Measurements from ENCODE around the gene KIT. TPM values are rescaled to one million over a fixed set of nuclear protein-coding genes. Genes with fewer than 3 reads are reported as not detected.
A peak's percentile ranks its signal among the peaks of the same experiment; 100 is the strongest.
"Not testable (repeated sequence)": the region's sequence is repeated elsewhere in the genome, so short reads cannot be mapped to it uniquely, and the experiment has no call there.

Gene KIT
- 7.7 TPM for polyA plus RNA-seq (2012; ENCODE audit: insufficient read depth, insufficient read length)

DNA sequence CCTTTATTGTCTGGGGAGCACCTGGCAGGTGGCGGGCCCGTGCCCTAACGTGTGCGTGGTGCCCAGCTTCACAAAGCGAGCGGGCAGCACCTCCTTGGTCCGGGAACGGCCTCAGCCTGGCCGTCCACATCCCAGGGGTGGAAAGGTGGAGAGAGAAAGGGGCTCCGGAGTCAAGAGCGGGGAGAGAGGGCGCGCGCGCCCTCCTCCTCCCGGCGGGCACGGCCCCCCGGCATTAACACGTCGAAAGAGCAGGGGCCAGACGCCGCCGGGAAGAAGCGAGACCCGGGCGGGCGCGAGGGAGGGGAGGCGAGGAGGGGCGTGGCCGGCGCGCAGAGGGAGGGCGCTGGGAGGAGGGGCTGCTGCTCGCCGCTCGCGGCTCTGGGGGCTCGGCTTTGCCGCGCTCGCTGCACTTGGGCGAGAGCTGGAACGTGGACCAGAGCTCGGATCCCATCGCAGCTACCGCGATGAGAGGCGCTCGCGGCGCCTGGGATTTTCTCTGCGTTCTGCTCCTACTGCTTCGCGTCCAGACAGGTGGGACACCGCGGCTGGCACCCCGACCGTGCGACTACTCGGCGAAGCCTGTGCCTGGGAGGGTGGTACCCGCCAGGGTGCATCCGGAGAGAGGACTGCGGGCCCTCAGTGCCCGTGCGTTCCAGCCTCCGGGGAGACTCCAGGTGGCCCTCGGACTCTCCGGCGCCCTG lies at the start of gene KIT:
Gene KIT (plus strand): TSS at position 407 of the 701 bp plus-strand sequence. CDS start 58 bp downstream, at position 465.
- no peak for DNase-seq (ENCODE audit: low read depth, low spot score)

DNA sequence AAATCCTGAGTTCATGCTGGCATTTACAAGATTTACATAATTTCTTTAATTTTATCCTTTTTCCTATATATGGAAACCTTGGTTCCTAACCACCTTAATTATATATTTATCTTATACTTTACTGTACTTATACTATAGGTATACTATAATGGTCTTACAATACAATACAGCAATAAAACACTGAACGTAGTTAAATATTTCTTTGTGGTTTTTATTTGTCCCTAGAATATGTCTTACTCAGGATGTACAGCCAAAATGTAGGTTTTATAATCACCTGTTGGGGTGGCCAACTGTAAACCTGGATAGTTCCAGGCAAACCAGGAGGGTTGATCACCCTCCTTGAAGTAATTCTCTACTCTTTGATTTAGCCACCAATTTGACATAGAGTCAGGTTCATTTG lies 48.4 kb upstream of the KIT start:
- no peak for DNase-seq (ENCODE audit: low read depth, low spot score)
- no peak overlapping the region for H3K4me3 ChIP-seq (ENCODE audit: low read length)

More for the DNA sequence above, at the start of gene KIT:
- H3K4me3 ChIP-seq (ENCODE audit: low read length) = peak within 1 kb of the TSS; percentile 38

DNA sequence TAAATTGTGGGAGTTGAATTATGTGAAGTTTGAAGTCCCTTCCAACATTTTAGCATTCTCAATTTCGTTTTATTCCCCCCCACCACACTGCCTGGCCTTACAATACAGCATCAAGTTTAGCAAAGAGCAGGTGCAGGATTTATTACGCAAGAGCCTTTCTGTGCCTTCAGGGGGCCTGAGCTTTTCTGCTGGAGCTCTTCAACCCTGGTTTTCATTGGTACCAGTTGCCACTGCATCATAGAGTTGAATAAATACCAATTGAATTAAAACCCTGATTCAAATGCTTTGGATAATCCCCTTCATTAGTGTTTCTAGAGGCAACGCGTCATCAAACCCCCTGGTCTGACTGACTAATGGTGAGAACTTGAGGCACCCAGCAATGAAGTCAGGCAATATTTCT lies 43.6 kb upstream of the KIT start:
- no peak for DNase-seq (ENCODE audit: low read depth, low spot score)
- no peak overlapping the region for H3K4me3 ChIP-seq (ENCODE audit: low read length)

DNA sequence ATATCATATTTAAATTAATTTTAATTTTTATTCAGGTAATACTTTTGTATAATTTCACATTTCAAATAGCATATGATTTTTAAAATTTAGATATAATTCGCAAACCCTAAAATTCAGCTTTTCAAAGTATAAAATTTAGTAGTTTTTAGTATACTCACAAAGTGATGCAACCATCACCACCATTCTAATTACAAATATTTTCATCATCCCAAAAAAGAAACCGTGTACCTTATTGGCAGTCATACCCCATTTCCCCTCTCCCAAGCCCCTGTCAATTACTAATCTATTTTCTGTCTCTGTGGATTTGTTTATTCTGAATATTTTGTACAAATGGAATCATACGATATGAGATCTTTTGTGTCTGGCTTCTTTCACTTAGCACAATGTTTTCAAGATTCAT lies 37.0 kb upstream of the KIT start:
- no peak overlapping the region for H3K4me3 ChIP-seq (ENCODE audit: low read length)
- no peak for DNase-seq (ENCODE audit: low read depth, low spot score)

DNA sequence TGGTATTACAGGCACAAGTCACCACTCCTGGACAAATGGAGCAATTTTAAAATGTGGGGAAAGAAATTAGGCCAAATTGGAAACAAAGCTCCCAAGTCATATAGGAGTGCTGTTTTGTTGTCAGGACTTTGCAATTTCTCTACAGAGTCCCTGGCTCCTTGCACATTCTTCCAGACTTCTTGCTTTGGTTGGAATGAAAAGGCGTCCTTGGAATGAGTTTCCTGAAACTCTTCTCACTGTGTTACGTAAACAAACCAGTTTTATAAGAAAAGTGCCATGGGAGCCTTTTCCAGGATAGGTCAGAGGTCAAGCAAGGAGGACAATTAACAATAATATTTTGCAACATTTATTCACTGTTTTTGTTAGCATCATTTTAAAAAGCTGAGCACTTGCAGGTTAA lies 32.4 kb upstream of the KIT start:
- DNase-seq (ENCODE audit: low read depth, low spot score) = no peak
- H3K4me3 ChIP-seq (ENCODE audit: low read length) = no peak overlapping the region

DNA sequence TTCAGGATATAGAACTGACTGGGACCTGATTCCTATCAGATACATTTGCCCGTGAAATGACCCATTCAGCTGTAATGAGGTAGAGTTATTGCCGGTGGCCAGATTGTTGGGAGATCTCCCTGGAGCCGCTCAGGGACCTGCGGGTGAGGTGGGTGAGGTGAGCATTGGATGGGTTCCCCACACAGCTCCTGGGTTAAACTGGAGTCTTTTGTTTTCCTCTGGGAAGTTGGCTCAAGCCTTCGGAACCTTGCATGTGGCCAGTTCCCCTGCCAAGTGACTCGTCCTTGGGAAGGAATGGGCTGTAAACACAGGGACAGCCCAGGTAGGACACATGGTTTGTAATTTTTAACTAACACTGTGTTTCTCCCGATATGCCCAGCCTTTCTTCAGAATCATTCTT lies 31.6 kb upstream of the KIT start:
- no peak overlapping the region for H3K4me3 ChIP-seq (ENCODE audit: low read length)
- no peak for DNase-seq (ENCODE audit: low read depth, low spot score)

DNA sequence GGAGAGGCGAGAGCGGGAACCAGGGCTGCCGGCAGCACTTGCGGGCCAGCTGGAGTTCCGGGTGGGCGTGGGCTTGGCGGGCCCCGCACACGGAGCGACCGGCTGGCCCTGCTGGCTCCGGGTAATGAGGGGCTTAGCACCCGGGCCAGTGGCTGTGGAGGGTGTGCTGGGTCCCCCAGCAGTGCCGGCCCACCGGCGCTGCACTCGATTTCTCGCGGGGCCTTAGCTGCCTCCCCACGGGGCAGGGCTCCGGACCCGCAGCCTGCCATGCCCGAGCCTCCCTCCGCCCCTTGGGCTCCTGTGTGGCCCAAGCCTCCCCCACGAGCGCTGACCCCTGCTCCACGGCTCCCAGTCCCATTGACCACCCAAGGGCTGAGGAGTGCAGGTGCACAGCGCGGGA lies 25.2 kb upstream of the KIT start:
- no peak overlapping the region for H3K4me3 ChIP-seq (ENCODE audit: low read length)
- DNase-seq (ENCODE audit: low read depth, low spot score) = no peak

DNA sequence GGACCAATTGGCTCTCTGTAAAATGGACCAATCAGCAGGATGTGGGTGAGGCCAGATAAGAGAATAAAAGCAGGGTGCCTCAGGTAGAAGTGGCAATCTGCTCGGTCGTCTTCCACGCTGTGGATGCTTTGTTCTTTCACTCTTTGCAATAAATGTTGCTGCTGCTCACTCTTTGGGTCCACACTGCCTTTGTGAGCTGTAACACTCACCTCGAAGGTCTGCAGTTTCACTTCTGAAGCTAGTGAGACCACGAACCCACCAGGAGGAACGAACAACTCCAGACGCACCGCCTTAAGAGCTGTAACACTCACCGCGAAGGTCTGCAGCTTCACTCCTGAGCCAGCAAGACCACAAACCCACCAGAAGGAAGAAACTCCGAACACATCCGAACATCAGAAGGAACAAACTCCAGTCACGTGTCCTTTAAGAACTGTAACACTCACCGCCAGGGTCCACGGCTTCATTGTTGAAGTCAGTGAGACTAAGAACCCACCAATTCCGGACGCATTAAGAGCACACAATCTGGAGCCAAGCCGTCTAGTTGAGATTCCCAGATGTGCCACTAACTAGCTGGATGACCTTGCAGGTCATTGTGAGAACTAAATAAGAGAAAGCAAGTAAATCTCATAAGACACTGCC lies 24.5 kb upstream of the KIT start:
- DNase-seq (ENCODE audit: low read depth, low spot score) = peak; percentile 17
- peak overlapping the region; percentile 32 for H3K4me3 ChIP-seq (ENCODE audit: low read length)

DNA sequence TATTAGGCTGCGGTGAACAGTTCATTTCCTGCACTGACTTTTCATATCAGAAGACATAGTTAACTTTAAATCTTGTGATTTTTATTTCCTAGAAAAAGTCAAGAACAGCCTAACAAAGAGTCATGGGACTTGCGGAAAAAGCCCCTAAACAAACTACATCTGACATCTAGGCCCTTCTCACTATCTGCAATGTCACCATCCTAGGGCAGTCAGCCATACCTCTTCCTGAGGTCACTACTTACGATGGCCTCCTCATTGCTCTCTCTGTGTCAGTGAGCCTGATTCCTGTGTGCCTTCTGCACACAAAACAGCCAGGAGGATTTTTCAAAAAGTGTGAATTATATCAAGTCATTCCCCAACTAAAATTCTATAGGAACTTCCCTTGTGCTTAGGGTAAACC lies 22.4 kb upstream of the KIT start:
- no peak for DNase-seq (ENCODE audit: low read depth, low spot score)
- H3K4me3 ChIP-seq (ENCODE audit: low read length) = no peak overlapping the region

DNA sequence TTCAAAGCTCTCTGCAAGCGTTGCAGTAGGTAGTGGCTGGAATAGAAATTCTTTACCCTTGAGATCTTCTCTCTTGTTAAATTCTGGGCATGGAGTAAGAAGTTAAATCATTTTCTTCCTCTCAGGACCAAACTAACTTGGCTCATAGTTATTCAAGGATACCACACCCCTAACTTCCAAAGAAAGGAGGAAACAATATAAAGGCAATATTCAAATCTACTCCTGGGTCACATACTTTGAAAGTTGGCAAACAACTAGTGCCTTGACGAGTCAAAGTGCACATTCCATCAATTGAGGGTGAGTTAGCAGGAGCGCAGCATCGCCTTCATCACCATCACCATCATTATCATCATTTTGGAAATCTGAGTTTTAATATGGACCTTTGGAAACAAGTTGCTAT lies 20.4 kb upstream of the KIT start:
- DNase-seq (ENCODE audit: low read depth, low spot score) = no peak
- H3K4me3 ChIP-seq (ENCODE audit: low read length) = no peak overlapping the region

DNA sequence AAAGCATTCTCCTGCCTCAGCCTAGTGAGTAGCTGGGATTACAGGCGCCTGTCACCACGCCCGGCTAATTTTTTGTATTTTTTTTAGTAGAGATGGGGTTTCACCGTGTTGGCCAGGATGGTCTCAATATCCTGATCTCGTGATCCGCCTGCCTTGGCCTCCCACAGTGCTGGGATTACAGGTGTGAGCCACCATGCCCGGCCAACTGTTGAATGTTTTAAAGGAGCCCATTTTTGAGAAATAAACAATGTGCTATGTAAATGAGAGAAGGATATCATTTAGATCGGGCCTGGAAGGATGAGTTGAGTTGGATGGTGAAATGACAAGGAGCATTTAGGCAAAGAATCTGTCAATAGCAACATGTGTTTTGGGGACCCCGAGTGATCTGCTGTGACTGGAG lies 16.7 kb upstream of the KIT start:
- DNase-seq (ENCODE audit: low read depth, low spot score); H3K4me3 ChIP-seq (ENCODE audit: low read length): not testable (repeated sequence)

DNA sequence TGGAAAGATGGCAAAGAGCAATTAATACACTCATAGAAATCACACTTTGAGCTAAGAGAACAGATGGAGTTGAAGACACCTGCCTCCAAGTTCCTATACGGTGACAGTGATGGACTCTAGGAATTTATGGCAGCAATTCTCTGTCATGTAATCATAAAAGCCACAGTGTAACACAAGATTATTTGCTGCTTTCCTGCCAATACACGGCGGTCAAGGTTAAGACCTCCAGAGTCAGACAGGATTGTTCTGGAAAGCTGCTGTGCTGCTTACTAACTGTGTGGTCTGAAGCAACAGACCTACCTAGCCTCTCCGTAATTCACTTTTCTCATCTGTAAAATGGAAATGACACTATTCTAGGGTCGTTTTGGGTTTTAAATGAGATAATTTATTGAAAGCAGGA lies 14.6 kb upstream of the KIT start:
- DNase-seq (ENCODE audit: low read depth, low spot score) = no peak
- H3K4me3 ChIP-seq (ENCODE audit: low read length) = no peak overlapping the region

DNA sequence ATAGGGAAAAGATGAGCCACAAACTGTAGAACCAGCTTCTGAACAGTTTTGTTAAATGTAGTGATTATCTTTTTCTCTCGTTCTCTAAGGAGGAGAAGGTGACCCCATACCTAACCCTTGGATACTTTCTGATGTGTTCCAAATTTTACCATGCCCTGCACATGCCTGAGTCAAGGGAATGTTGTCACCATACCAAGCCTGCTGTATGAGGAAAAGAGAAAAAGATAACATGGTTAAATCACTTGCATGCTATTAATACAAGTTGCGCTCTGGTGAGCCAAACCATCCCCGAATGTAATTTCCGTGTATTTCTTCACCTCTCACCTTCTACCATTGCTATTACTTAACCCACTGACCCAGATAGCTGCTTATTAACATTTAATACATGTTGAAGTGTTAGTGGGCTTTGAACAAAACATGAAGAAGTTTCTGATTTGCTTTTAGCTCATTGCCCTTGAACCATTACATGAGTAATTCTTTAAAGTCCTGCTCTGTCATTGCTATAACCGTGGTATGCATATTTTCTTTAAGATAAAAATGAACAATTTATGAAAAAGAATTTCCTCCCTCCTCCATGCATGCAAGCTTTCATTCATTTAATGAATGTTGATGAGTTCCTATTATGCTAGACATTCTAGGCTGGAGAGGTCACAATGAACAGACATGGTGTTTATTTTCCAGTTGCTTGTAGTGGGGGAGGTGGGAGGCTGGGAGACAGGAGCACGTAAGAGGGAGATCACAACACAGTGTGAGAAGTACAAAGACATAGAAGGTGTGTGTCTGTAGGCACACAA lies 13.6 kb upstream of the KIT start:
- DNase-seq (ENCODE audit: low read depth, low spot score) = no peak
- H3K4me3 ChIP-seq (ENCODE audit: low read length) = no peak overlapping the region

DNA sequence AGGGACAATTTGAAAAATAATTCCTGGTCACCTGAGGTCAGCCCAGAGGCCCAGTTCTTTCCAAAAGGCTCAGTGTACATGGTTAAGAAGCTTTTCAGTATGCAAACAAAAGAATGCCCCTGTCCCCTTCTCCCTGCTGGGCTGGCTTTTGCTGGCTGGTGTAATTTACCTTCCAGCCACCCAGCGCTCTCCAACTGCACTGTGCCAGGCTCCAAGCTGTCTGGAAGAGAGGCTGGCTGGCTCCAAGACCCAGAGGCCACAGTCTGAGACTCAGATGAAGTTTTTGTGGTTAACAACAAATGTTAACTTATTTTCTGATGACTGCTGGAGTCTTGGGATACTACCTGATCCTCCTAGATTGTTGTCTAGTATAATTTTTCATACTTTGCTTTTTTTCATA lies 11.9 kb upstream of the KIT start:
- no peak overlapping the region for H3K4me3 ChIP-seq (ENCODE audit: low read length)
- no peak for DNase-seq (ENCODE audit: low read depth, low spot score)

DNA sequence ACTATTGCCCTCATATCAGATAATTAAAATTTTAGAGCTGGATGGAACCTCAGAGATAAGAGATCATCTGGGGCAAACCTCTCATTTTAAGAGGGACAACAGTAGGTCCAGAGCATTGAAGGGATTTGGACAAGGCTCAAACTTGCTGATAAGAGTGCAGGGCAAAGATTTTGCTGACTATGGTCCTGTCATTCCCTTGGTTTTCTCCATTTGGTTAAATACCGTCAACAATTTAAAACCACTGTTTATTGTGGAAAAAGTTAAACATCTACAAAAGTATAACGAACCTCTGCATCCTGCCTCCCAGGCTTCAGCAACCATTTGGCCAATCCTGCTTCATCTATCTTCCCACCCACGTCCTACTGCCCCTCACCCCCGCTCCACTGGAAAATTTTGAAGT lies 10.7 kb upstream of the KIT start:
- no peak overlapping the region for H3K4me3 ChIP-seq (ENCODE audit: low read length)
- DNase-seq (ENCODE audit: low read depth, low spot score) = no peak

DNA sequence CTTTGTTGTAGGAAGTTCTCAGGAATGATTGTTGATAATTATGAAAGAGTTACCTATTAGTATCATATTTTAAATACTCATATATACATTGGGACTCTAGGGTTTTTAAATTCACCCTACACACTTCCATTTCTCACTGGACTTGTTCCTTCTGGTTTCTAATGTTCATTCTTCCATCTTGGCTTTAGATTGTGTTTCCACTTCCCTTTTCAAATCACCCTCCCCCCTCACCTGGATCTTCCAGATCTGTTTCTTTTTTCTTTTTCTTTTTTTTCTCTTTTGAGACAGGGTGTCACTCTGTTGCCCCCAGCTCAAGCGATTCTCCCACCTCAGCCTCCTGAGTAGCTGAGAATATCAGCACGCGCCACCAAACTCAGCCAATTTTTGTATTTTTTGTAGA lies 6.7 kb upstream of the KIT start:
- DNase-seq (ENCODE audit: low read depth, low spot score) = no peak
- H3K4me3 ChIP-seq (ENCODE audit: low read length) = no peak overlapping the region

DNA sequence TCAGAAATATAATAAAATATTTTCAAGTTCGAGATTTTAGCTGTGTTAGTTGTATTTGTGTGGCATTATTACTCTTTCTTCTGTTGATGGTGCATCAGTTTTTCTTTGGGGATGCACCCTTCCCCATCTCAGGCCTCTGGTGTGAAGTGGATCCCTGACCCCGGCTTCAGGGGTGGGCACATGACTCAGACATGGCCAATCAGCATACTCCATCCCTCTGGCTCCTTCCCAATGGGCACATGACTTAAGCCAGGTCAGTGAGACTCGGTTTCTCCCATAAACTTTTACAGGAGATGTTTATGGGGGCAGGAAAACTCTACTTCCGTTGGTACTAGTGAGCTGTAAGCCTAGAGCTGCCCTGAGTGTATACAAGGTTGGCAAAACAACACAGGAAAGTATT lies 3.0 kb upstream of the KIT start:
- H3K4me3 ChIP-seq (ENCODE audit: low read length) = no peak overlapping the region
- no peak for DNase-seq (ENCODE audit: low read depth, low spot score)

DNA sequence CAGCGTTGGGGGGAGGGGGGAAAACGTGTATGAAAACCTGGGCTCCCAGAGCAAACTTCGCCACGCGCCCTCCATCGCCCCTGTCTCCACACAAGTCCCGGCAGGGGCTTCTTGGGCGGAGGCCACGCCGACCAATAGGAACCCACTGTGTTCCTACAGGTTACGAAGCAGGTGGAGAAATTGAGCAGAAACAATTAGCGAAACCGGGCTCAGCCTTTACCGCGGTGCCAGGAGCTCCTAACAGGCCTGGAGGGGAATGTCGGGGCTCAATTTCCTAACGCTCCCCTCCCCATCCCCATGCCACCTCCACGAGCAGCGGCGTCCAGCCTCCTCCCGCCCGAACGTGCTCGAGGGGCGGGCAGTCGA lies 589 bp upstream of the KIT start:
- H3K4me3 ChIP-seq (ENCODE audit: low read length) = no peak overlapping the region
- no peak for DNase-seq (ENCODE audit: low read depth, low spot score)

DNA sequence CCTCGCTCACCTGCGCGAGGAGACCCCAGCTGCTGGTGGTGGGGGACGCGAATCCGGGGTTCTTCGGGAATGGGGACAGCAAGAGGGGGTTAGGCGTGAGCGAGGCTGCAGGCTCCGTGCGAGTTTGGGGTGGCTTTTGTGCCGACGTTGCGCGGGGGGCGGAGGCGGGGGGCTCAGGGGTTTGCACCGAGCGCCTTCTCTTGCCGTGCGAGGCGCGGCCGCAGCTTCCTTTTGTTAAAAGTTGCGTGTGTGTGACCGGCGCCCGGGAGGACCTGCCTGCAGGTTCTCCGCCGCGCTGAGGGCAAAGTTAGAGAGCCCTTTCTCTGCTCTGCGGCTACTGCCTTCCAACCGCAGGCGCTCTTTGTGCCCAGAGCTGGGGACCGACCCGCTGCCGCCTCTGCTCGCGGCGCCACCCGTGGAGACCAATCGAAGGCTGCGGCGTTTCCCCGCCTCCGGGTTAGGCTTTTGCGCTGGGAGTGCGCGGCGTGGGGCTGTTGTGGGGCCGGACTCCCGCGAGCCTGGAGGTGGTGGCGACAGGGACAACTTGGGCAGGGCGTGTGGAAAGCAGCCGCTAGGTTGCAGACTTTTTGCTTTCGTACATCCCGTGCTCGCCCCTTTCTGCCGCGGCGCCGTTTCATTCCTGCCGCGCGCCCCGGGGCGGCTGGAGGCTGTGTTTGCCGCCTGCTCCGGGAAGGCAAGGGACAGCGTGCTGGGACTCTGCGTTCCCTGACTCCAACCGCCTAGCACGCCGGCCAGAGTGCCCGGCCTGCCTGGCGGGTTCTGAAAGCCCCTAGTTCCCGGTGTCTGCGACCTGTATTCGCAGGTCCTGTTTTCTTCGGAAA lies 716 bp downstream of the KIT start:
- DNase-seq (ENCODE audit: low read depth, low spot score) = no peak
- H3K4me3 ChIP-seq (ENCODE audit: low read length) = peak overlapping the region; percentile 38

DNA sequence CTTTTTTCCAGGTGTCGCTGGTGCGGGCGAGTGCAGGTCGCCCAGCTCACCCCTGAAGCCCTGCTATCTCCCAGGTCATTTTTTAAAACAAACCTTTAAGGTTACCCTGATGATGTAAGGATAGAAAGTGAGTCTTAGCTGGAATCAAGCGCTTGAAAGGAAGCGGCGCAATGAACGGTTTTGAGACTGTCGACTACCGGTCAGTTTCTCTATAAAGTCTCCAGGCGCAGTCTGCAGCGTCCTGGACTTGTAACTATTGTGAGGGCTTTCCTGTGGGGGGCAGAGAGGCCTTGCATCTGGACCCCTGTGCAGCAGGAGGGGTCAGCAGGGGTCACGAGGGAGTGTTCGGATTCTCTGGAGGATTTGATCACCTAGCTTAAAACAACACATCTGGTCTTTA lies 1.6 kb downstream of the KIT start:
- H3K4me3 ChIP-seq (ENCODE audit: low read length) = no peak overlapping the region
- no peak for DNase-seq (ENCODE audit: low read depth, low spot score)

Measured in Jurkat, Clone E6-1 (cell line).